Putamen (tissue), 1 donor: ENCODE data around the gene C6orf132.
"Not testable (repeated sequence)": the region's sequence is repeated elsewhere in the genome, so short reads cannot be mapped to it uniquely, and the experiment has no call there.

Experiments used
- DNase-seq: peaks from one replicate; pipeline ENCODE4 v3.0.0-alpha.2; 2016; ENCODE audit warnings: low spot score

C6orf132 gene

GRCh38 chr6:42162812-42163211 is 20.4 kb upstream of the C6orf132 start:
- no peak for DNase-seq

- no peak for DNase-seq
Observed at GRCh38 chr6:42162384-42162783, 20.0 kb upstream of the C6orf132 start.

- DNase-seq = no peak
Observed at GRCh38 chr6:42159431-42160024, 17.1 kb upstream of the C6orf132 start.

GRCh38 chr6:42158631-42159030 is 16.2 kb upstream of the C6orf132 start:
- no peak for DNase-seq

DNA sequence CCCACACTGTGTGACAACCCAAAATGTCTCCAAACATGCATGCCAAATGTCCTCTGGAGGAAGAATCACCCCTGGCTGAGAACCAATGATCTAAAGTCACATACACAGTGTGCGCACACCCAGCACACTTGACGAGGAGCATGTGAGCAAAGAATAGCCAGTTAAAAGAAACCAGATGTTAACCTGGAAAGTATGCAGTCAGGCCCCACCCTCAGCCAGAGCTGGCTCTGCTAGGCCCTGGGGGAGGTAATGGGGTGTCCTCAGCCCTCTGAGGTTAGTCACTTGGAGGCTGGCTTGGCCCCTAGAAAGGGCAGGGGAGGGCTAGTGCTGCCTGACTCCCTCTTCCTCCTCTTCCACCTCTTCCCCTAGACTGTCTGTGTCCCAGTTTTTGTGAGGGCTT is 15.6 kb upstream of the C6orf132 start:
- no peak for DNase-seq

- DNase-seq = no peak
Observed at GRCh38 chr6:42156638-42157037, 14.2 kb upstream of the C6orf132 start.

DNA sequence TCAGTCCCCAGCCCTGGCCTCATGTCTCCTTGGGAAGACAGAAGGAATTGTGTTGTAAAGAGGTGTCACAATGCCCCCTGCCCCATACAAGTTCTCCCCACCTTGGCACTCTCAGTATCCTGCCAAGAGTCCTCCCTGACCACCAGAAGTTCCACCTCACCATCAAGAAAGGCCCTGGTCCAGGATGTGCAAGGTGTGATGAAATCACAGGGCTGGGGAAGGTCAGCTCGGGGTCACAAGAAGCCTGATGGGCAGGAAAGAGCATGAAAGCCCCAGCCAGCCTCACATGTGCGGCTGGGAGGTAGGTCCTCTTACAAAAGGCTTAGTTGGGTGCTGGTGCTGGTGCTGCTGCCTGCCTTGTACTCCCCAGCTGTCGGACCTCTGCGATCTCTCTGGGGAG is 12.9 kb upstream of the C6orf132 start:
- DNase-seq = no peak

- no peak for DNase-seq
Observed at GRCh38 chr6:42154461-42155209, 12.2 kb upstream of the C6orf132 start.

GRCh38 chr6:42153921-42154320 is 11.5 kb upstream of the C6orf132 start:
- no peak for DNase-seq

DNA sequence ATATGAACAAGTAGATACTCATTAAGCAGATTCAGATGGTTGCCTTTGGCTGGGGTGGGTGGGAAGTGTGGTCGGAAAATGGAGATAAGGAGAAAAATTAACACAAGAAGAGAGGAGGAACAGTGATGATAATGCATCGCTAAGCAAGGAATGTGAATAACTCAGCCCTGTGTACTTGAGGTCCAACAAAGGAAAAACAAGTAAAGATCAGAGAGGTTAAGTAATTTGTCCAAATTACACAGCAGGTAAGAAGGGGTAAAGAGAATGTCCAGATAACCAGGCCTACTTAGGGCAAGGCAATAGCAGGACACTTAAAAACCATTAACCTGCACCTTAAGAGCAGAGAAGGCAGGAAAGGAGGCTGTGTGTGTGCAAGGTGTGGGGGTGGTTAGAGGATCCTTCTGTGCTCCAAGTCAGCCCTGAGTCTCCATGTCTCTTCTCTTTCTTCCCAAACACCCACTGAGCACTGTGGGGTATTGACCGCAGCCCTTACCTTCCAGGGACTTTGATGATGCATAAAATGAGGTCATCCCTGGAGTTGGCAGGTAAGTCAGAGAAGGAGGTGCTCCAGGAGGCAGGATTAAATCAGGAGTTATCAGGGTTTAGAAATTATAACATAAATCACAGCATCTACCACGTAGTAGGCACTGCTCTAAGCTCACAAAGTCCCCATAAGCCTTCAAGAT is 10.3 kb upstream of the C6orf132 start:
- not testable (repeated sequence) for DNase-seq

GRCh38 chr6:42152024-42152423 is 9.6 kb upstream of the C6orf132 start:
- no peak for DNase-seq

DNA sequence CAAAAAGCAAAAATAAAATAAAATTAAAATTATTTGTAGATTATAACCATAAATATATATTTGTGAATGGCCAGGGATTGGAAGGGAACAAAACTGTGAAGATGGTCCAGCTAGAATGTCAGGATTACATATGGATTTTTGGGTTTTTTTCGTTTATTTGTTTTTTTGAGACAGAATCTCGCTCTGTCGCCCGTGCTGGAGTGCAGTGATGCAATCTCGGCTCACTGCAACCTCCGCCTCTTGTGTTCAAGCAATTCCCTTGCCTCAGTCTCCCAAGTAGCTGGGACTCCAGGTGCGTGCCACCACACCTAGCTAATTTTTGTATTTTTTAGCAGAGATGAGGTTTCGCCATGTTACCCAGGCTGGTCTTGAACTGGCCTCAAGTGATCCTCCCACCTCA is 7.8 kb upstream of the C6orf132 start:
- DNase-seq = no peak

- DNase-seq = no peak
Observed at GRCh38 chr6:42148058-42148457, 5.6 kb upstream of the C6orf132 start.

GRCh38 chr6:42147138-42147562 is 4.7 kb upstream of the C6orf132 start:
- DNase-seq = no peak

DNA sequence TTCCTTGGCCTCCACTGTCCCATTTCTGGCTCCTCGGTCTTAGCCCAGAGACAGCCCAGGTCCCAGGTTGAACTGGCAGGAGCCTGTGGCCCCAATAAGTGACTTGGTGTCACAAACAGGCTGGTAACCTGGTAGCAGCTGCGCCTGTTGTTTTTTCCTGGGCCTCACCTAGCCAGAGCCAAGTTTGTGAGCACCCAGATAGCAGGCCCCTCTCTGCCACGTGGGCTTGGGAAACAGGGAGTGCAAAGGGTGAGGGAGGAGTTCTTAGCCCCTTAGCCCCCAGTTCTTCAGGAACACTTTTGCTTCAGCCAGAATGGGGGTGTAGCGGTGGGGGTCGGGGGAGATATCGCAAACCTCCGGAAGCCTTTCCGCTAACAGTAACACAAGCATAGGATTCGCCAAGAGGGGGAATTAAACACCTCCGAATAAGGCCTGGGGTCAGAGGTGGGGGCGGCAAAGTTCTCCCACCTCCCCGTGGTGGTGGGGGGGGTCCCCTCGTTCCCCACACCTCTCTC is 760 bp downstream of the C6orf132 start:
- DNase-seq = no peak

DNA sequence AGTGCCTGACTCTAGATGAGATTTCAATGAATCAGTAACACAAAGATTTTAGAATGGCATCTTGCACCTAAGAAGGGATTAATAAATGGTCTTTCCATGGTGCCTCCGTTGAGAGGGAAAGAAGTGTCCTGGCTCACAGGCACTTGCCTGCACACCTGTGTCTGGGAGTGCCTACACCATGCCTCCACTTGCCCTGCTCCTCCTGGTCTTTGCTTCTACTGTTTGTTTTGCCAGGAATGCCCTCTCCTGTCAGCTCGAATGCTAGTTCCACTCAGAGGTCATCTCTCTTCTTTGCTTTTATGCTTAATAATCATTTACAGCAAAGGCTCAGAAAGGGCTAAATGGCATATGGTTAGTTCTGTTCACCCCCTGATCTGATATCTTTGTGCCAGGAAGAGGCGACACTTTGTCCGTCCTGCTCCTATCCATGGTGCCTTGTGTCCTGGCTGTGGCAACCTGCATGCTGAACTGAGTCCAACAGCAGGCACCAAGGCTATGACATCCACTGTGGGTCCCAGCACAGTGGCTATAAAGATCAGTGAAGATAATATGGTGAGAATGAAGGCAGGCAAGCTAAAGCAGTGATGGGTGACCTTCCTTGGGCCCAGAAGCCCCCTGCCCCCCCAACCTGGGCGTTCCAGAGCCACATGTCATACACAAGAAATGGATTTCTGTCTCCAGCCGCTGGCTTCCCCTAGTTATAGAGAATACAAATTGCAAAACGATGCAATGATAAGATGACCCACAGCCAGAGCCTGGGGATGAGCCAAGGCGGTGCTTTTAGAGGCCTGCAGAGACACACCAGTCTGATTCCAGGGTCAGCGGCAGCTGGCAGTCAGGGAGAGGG is 1.4 kb downstream of the C6orf132 start:
- DNase-seq = no peak

- no peak for DNase-seq
Observed at GRCh38 chr6:42140032-42140431, 2.4 kb downstream of the C6orf132 start.

DNA sequence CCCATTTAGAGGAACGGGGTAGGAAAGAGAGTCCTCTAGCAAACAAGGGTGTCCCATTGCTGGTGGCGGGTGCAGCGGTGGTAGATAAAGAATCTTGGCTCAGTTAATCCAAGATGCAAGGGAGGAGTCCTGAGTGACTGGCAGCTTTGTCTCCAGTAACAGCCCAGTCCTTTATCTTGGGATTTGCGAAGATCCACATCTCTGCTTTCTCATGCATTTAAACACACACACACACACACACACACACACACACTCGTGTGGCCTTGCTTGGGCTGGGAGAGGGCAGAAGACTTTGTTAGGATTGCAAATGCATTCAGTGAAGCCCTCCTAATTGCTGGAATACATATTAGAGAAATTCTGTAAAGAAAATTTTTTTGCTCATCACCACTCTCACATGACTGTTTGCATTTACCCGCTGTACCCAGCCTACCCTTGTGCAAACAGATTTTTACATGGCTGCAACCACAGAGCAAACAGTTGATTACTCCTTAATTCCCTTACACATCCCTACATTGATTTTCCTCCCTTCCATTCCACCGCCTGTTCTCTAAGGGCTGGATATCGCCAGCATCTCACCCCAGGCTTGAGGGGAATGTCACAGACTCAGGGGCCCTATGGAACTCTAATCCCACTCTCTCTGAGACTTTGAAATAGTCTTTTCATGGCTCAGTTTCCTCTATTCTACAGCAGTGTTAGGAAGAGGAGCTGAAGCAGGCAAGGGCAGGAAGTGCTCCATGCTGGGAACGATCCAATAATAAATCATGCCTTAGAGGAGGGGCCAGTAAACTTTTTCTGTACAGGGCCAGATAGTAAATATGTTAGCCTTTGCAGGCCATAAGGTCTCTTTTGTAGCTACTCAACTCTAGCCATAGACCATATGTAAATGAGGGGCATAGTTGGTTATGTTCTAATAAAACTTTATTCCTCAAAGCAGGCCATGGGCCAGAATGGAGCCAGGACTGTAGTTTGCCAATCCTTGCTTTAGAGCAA is 3.5 kb downstream of the C6orf132 start:
- DNase-seq = no peak

DNA sequence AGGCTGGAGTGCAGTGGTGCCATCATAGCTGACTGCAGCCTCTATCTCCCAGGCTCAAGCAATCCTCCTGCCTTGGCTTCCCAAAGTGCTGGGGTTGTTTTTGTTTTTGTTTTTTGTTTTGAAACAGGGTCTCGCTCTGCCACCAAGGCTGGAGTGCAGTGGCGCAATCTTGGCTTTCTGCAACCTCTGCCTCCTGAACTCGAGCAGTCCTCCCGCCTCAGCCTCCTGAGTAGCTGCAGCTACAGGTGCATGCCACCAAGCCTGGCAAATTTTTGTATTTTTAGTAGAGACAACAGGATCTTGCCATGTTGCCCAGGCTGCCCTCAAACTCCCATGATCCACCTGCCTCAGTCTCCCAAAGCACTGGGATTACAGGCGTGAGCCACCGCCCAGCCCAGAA is 4.2 kb downstream of the C6orf132 start:
- no peak for DNase-seq

DNA sequence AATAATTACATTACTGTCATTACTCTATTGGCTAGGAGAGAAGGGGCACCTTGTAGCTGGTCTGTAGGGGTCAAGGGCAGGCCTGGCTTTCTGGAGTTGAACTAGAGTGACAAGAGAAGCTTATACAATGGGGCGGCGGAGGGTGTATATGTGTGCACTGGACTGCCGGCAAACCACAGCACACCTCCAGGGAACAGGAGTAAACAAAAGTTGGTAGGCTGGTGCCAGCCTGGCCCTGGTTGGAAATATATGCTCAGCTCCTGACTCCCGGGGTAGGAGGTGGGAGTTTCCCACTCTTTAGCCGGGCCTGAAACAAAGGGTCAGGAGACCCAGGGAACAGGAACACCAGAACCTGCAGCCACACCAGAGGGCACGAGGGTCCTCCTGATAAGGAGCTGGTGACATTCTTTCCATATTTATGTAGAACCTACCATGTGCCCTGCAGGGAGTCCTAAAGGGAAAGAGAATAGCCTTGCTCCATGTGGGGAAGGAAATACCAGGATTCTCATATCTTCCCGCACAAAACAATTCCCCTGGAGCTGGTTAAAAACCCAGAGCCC is 5.1 kb downstream of the C6orf132 start:
- no peak for DNase-seq
